ENCODE measurements around the gene MAN1B1.
"Not testable (repeated sequence)": the region's sequence is repeated elsewhere in the genome, so short reads cannot be mapped to it uniquely, and the experiment has no call there.

The MAN1B1 gene

GRCh38 chr9:137129456-137130175 is 42.8 kb downstream of the MAN1B1 start:
- DNase-seq, result peak; percentile 53 to 55

GRCh38 chr9:137130176-137130755 is 43.5 kb downstream of the MAN1B1 start:
- DNase-seq, result no peak

DNA sequence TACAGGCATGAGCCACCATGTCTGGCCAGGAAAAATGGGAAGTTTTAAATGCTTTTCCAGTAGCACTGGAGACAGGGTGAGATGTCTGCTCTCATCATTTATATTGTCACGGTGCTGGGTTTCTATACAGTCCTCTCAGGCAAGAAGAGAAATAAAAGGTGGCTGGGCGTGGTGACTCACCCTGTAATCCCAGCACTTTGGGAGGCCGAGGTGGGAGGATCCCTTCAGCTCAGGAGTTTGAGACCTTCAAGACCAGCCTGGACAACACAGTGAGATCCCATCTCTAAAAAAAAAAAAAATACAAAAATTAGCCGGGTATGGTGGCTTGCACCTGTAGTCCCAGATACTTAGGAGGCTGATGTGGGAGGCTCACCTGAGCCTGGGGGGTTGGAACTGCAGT is 47.4 kb downstream of the MAN1B1 start:
- DNase-seq, result no peak

DNA sequence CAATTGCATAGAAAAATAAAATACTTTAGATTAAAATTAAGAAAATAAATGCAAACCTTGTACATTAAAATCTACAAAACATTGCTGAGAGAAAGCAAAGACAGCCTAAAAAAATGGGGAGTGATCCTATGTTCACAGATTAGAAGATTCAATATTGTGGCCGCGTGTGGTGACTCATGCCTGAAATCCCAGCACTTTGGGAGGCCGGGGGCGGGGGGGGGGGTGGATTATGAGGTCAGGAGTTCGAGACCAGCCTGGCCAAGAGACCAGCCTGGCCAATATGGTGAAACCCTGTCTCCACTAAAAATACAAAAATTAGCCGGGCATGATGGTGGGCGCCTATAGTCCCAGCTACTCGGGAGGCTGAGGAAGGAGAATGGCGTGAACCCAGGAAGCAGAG is 48.4 kb downstream of the MAN1B1 start:
- not testable (repeated sequence) for DNase-seq

GRCh38 chr9:137136261-137136880 is 49.6 kb downstream of the MAN1B1 start:
- no peak for DNase-seq

DNA sequence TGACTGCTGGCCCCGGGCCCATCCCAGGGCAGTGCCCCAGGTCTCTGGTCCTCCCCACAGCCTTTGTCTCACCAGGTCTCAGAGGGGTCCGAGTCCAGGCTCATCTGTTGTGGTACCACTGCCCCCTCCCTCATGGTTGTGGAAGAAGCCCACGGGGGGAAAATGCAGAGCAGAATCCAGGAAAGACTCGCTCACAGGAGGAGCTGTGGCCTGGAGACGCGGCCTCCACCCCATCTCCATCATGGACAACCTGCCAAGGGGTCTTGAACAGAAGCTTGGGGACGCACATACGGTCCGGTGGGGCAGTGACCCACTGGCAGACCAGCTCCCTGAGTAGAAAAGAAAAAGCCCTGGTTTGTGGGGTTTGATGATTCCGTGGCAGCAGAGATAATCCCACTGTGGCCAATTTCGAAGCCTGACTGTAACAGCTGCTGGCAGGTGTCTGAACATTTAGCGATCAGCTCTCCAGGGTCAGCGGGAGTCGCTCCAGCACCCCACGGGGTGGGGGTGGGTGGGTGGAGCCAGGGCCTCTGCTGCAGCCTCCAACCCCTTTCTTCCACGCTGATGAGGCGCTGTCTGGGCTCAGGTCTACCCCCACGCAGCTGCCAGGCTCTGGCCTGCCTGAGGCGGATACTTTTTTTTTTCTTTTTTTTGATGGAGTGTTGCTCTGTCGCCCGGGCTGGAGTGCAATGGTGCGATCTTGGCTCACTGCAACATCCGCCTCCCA is 50.3 kb downstream of the MAN1B1 start:
- DNase-seq, result no peak

- no peak for DNase-seq
Observed at GRCh38 chr9:137138058-137138721, 51.4 kb downstream of the MAN1B1 start.

DNA sequence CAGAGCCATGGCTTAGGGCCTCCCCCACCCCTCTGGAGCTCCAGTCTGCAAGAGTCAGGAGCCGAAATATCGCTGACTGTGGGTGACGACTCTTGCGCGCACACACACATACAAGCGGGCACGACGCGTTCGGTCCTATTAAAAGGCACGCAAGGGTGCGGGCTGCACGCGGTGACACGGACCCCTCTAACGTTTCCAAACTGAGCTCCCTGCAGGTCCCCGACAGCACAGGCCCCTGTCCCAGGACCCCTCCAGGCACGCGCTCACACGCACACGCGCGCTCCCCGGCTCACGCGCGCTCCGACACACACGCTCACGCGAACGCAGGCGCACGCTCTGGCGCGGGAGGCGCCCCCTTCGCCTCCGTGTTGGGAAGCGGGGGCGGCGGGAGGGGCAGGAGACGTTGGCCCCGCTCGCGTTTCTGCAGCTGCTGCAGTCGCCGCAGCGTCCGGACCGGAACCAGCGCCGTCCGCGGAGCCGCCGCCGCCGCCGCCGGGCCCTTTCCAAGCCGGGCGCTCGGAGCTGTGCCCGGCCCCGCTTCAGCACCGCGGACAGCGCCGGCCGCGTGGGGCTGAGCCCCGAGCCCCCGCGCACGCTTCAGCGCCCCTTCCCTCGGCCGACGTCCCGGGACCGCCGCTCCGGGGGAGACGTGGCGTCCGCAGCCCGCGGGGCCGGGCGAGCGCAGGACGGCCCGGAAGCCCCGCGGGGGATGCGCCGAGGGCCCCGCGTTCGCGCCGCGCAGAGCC is 52.1 kb downstream of the MAN1B1 start, which contains the start of gene GRIN1:
Gene GRIN1 (plus strand): TSS at position 433 of the 746 bp plus-strand sequence. CDS start 333 bp downstream, outside the sequence.
- DNase-seq, result no peak

DNA sequence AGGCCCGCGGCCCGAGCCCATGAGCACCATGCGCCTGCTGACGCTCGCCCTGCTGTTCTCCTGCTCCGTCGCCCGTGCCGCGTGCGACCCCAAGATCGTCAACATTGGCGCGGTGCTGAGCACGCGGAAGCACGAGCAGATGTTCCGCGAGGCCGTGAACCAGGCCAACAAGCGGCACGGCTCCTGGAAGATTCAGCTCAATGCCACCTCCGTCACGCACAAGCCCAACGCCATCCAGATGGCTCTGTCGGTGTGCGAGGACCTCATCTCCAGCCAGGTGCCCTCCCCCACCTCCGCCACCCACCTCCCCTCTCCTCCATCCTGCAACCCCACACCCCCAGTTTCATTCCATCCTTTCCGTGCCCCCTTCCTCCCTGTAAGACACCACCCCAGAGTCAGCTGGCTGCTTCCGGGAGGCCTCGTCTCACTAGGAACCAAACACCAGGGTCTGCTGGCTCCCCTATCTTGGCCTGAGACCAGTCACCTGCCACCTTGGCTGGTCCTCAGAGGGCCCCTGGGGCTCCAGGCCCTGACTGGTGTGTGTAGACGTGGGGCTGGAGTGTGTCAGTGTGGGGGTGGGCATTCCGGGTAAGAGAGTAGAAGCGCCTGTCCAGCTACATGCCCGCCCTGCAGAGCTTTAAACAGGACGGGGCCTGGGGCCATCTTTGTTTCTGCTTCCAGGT is 52.8 kb downstream of the MAN1B1 start:
- DNase-seq, result no peak

DNA sequence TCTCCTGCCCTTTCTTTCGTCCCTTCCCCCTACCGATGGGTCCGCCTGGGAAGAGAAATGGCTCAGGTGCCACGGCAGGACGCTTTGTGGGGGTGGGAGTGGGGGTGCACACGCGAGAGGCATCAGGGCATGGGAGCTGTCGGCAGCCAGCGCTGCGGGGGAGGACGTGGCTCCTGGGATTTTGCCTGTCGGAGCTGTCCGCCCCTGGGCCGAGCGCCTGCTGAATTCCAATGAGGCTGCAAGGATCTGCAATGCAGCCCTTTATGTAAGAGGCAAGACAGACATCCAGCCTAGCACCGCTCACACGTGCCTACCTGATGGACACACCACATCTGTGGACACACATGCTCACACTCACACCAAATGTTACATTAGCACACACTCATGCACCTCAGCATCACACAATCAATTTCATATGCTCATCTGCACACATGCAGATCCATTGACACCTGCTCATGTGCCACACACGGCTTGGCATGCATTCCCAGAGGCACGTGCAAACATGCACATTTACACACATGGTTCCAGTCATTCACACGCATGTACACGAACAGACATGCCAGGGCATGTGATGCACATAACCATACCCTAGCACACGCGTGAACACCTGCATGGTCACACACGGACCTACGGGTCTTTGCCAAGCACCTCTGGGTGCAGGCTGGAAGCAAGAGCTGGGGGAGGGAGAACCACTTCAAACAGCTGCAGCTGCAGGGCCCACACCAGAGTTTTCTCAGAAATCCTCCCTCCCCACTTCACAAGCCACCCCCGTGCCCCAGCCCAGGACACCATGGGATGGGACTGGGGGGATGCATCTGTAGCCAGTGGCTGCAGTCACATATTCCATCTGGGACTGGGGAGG is 53.6 kb downstream of the MAN1B1 start:
- DNase-seq, result no peak

GRCh38 chr9:137141050-137141810 is 54.4 kb downstream of the MAN1B1 start:
- DNase-seq, result no peak

DNA sequence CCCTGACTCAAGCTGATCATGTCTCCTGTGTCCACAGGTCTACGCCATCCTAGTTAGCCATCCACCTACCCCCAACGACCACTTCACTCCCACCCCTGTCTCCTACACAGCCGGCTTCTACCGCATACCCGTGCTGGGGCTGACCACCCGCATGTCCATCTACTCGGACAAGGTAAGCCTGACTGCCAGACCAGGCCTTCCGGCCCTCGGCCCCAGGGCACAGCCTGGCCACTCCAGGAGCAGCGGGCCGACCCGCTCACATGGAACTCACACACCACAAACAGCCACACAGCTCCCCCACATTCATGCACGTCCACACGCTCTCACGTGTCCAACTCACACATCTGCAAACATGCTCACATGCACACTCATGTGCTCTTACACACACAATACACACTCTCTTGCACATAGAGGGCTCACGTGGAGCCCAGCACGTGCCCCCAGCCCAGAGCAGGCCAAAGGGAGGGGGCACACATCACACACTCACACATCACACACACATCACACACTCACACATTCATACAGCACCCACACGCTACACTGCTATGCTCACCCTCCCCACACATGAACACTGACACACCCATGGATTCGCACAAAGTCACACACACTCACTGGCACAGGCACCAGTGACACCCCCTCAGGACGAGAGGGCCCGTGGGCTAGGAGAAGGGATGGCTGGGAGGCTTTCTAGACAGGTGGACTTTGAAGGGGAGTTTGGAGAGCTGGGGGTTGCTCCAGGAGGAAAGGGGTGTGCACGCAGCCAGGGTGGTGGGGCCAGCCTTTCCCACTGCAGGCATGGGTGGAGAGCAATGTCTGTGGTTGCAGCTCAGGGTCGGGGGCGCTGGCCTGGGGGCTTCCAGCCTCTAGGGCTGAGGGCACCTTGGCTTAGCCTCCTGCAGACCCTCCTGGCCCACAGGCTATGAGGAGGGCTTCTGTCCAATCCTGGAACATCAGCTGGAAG is 55.5 kb downstream of the MAN1B1 start:
- no peak for DNase-seq

DNA sequence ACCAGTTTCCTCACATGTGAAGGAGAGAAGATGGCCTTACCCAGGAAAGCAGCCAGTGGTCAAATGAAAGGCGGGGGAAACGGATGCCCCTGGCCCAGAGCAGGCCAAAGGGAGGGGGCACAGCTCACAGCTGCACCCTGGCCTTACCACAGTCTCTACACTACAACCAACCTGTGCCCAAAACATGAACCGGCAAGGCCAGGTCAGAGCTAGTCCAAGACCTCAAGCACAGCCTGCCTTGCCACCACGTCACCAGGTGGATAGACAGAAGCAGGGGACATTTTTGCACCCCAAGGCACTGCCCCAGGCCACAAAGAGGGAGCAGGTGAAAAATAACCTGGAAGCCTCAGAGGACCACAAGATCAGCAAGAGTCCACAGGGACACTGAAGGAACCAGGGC is 56.7 kb downstream of the MAN1B1 start:
- no peak for DNase-seq

DNA sequence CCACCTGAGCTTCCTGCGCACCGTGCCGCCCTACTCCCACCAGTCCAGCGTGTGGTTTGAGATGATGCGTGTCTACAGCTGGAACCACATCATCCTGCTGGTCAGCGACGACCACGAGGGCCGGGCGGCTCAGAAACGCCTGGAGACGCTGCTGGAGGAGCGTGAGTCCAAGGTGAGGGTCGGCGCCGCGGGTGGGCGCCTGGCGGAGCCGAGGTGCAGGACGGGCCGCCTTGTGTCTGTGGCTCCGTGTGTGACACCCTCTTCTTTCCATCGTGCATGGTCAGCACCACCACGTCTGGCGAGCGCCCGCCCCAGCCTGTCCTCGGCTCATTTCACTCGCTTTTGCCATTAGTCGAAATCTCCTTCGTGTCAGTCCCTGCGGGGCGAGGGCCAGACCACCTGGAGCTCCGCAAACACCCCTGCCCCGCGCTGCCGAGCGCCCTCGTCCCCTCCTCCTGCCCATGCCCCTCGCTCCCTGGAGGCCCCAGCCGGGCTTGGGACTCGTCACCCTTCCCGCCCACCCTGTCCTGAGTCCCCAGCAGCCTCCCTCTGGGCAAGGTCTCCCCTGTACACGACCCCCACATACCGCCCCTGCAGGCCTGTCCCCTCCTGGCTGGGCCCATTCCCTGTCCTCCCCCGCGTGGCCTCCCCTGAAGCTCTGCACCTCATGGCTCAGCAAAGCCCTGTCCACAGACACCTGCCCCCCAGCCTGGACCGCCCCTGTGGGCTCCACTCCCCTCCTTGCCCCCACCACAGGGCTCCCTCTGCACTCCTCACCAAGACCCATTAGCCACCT is 59.1 kb downstream of the MAN1B1 start:
- no peak for DNase-seq

DNA sequence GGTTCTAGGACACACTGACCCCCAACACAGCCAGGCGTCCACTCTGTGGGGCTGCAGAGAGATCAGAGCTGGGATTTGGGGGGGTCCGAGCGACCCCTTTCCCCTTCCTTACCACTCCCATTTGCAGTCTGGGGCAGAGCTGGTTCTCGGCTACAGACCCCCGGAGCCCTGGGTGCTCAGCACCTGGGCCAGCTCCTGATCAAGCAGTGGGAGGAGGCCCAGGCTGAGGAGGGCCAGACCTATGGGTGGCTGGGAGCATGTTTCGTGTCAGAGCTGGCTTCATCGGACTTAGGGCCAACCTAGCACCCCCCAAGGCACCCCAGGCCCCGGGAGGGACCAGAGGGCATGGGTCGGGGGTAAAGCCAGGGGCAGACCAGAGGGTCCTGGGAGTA is 59.7 kb downstream of the MAN1B1 start:
- DNase-seq, result no peak

- no peak for DNase-seq
Observed at GRCh38 chr9:137147091-137147792, 60.5 kb downstream of the MAN1B1 start.

GRCh38 chr9:137147793-137148160 is 61.0 kb downstream of the MAN1B1 start:
- no peak for DNase-seq

Data from NCI-H187 (cell line).